Mesothelial cell of epicardium (in vitro differentiated cells): ENCODE measurements around the gene BMF. TPM values are rescaled to one million over a fixed set of nuclear protein-coding genes. Genes with fewer than 3 reads are reported as not detected.
"Not testable (repeated sequence)": the region's sequence is repeated elsewhere in the genome, so short reads cannot be mapped to it uniquely, and the experiment has no call there.

Source experiments
- DNase-seq, 2 experiments: peaks; one replicate each; pipeline ENCODE4 v3.0.0; 2021; ENCODE audit warnings: low spot score in 2 of 2; ENCODE audit not compliant: unreplicated experiment in 2 of 2
- H3K27ac Mint-ChIP-seq: 2 replicates; pipeline ENCODE4 v1.8.0; 2021; ENCODE audit warnings: mixed read lengths
- H3K27me3 Mint-ChIP-seq: 2 replicates; pipeline ENCODE4 v1.8.0; 2021; ENCODE audit warnings: low read depth, mixed read lengths
- H3K36me3 Mint-ChIP-seq: 2 replicates; pipeline ENCODE4 v1.8.0; 2021; ENCODE audit warnings: mixed read lengths
- H3K4me1 Mint-ChIP-seq: 2 replicates; pipeline ENCODE4 v1.8.0; 2021; ENCODE audit warnings: mixed read lengths
- H3K4me3 Mint-ChIP-seq: 2 replicates; pipeline ENCODE4 v1.8.0; 2021; ENCODE audit warnings: mild to moderate bottlenecking, moderate library complexity, mixed read lengths
- H3K9me3 Mint-ChIP-seq: 2 replicates; pipeline ENCODE4 v1.8.0; 2021; ENCODE audit warnings: mixed read lengths
- total RNA-seq: library from RNA; stranded (reverse); gene quantifications from 3 replicates; pipeline ENCODE4 v1.2.1, GENCODE V29; 2021
- TF ChIP-seq, protein P1 (sequence below): fragments of 200-600 bp; sonication (generic); IDR thresholded peaks from one replicate; pipeline ENCODE4 v1.5.0; 2021; ENCODE audit warnings: antibody characterized with exemption; ENCODE audit not compliant: unreplicated experiment

Gene BMF
- total RNA-seq, 1 donor from 2014 or later, result 97.0 TPM

- no peak for DNase-seq
- no peaks in the 10 kb centered on the region for H3K27me3 Mint-ChIP-seq
- H3K4me3 Mint-ChIP-seq, result no peak overlapping the region
- H3K27ac Mint-ChIP-seq, result no peak overlapping the region
- TF ChIP-seq, protein P1, sequence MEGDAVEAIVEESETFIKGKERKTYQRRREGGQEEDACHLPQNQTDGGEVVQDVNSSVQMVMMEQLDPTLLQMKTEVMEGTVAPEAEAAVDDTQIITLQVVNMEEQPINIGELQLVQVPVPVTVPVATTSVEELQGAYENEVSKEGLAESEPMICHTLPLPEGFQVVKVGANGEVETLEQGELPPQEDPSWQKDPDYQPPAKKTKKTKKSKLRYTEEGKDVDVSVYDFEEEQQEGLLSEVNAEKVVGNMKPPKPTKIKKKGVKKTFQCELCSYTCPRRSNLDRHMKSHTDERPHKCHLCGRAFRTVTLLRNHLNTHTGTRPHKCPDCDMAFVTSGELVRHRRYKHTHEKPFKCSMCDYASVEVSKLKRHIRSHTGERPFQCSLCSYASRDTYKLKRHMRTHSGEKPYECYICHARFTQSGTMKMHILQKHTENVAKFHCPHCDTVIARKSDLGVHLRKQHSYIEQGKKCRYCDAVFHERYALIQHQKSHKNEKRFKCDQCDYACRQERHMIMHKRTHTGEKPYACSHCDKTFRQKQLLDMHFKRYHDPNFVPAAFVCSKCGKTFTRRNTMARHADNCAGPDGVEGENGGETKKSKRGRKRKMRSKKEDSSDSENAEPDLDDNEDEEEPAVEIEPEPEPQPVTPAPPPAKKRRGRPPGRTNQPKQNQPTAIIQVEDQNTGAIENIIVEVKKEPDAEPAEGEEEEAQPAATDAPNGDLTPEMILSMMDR, result no peak
- H3K9me3 Mint-ChIP-seq, result peaks cover 7% of the 10 kb centered on the region
- peaks cover 40% of the 10 kb centered on the region for H3K4me1 Mint-ChIP-seq
- H3K36me3 Mint-ChIP-seq, result no peaks in the 10 kb centered on the region
Measured at GRCh38 chr15:40151499-40151898, 42.8 kb upstream of the BMF start.

- TF ChIP-seq, protein P1, result no peak
- peaks cover 7% of the 10 kb centered on the region for H3K9me3 Mint-ChIP-seq
- no peak overlapping the region for H3K4me3 Mint-ChIP-seq
- peak overlapping the region; percentile 68 for H3K27ac Mint-ChIP-seq
- peaks cover 29% of the 10 kb centered on the region for H3K4me1 Mint-ChIP-seq
- H3K27me3 Mint-ChIP-seq, result no peaks in the 10 kb centered on the region
- H3K36me3 Mint-ChIP-seq, result no peaks in the 10 kb centered on the region
- DNase-seq, result peak in 1 of 2 experiments; percentile 51
Measured at GRCh38 chr15:40150163-40150925, 41.7 kb upstream of the BMF start.

DNA sequence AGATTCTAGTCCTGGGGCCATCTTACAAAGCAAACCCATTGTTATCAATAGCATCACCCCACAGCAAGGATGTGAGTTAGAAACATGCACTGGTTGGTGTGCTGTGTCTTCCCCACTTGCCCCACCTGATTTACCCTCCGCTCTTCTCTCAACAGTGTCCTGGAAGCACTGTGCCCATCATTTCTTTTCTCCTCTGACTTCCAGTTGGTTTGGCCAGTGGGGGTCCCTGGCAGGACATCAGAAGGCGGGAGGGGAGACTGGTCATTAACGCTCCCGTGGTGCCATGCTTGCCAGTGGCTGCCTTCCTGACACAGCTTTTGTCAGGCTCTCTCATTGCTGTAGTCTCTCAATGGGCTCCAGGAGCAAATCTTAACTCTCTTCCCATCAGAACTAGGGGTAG, 40.7 kb upstream of the BMF start:
- Mint-ChIP-seq H3K4me3 (no peak overlapping the region), H3K4me1 (peaks cover 19% of the 10 kb centered on the region), H3K27me3 (no peaks in the 10 kb centered on the region), H3K27ac (no peak overlapping the region), H3K36me3 (no peaks in the 10 kb centered on the region), H3K9me3 (peaks cover 7% of the 10 kb centered on the region)
- no peak for DNase-seq
- TF ChIP-seq, protein P1, result no peak

DNA sequence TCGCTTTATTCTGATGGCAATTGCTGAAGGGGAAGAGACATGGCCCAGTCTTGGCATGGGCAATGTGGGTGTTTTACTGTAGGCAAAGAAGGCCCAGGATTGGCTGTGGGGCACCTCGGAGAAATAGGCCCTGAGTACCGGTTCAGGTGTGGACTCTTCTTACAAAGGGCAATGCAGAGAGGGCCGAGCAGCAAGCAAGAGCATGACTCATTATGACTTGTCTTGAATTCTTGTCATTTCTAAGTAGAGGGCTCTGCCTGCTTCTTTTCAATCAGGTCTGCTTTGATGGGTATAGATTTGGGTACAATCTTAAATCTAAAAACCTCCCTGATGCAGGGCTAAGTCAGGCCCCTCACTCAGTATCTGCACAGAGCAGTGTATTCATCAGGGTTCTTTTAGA, 37.4 kb upstream of the BMF start:
- no peak for DNase-seq

GRCh38 chr15:40142428-40142827, 33.7 kb upstream of the BMF start:
- H3K36me3 Mint-ChIP-seq, result no peaks in the 10 kb centered on the region
- no peaks in the 10 kb centered on the region for H3K4me1 Mint-ChIP-seq
- H3K27ac Mint-ChIP-seq, result no peak overlapping the region
- no peaks in the 10 kb centered on the region for H3K27me3 Mint-ChIP-seq
- H3K4me3 Mint-ChIP-seq, result no peak overlapping the region
- TF ChIP-seq, protein P1, result no peak
- no peak for DNase-seq
- H3K9me3 Mint-ChIP-seq, result no peaks in the 10 kb centered on the region

More for the DNA sequence above, 37.4 kb upstream of the BMF start:
- H3K4me1 Mint-ChIP-seq, result peaks cover 8% of the 10 kb centered on the region
- no peaks in the 10 kb centered on the region for H3K27me3 Mint-ChIP-seq
- TF ChIP-seq, protein P1, result no peak
- no peak overlapping the region for H3K4me3 Mint-ChIP-seq
- no peaks in the 10 kb centered on the region for H3K36me3 Mint-ChIP-seq
- peaks cover 7% of the 10 kb centered on the region for H3K9me3 Mint-ChIP-seq
- H3K27ac Mint-ChIP-seq, result no peak overlapping the region

DNA sequence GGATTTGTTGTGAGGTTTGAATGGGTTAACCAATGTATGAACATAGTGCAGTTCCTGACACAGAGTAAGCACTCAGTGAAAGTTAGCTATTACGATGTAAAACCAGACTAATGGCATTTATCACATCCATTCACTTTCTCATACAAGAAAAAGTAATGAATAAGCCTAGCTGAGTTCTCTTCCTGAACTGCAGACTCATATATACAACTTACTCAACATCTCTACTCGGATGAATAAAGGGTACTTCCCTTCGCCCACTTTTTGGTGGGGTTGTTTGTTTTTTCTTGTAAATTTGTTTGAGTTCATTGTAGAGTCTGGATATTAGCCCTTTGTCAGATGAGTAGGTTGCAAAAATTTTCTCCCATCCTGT, 29.5 kb upstream of the BMF start:
- H3K4me1 Mint-ChIP-seq, H3K4me3 Mint-ChIP-seq, H3K27ac Mint-ChIP-seq: not testable (repeated sequence)

More for the DNA sequence above, 29.5 kb upstream of the BMF start:
- H3K9me3 Mint-ChIP-seq, DNase-seq, H3K36me3 Mint-ChIP-seq, H3K27me3 Mint-ChIP-seq: not testable (repeated sequence)
